HepG2 (cell line): ENCODE data around the gene SPATA13. TPM values are rescaled to one million over a fixed set of nuclear protein-coding genes. Genes with fewer than 3 reads are reported as not detected.
A peak's percentile ranks its signal among the peaks of the same experiment; 100 is the strongest.

Experiments
- AGO1 ChIP-seq: fragments of 200-400 bp; formaldehyde crosslinking; IDR thresholded peaks from 2 replicates; pipeline ENCODE4 v1.6.1; 2017; ENCODE audit warnings: mild to moderate bottlenecking, low read depth, low read length, moderate library complexity; ENCODE audit not compliant: poor library complexity, severe bottlenecking
- BRCA1 ChIP-seq: sonication (generic); formaldehyde crosslinking; IDR thresholded peaks from 2 replicates; pipeline ENCODE4 v1.4.0; 2020; ENCODE audit warnings: missing genetic modification reagents
- EP300 ChIP-seq, 3 experiments: sonication (generic) in 1 of 3; formaldehyde crosslinking in 1 of 3; IDR thresholded peaks; 2 replicates each; pipeline versions ENCODE4 v1.5.1 to v1.6.1; 2011 to 2020; ENCODE audit warnings: low read depth in 2 of 3, low read length in 2 of 3, borderline replicate concordance in 1 of 3, improper control_type of control experiment in 1 of 3, mild to moderate bottlenecking in 1 of 3, missing genetic modification reagents in 1 of 3, moderate library complexity in 1 of 3
- FIP1L1 ChIP-seq: fragments of 200-400 bp; formaldehyde crosslinking; IDR thresholded peaks from 2 replicates; pipeline ENCODE4 v1.6.1; 2018; ENCODE audit warnings: low read depth, mild to moderate bottlenecking, low read length, moderate library complexity, borderline replicate concordance; ENCODE audit not compliant: insufficient read depth
- GABPB1 ChIP-seq: IDR thresholded peaks from 2 replicates; pipeline ENCODE4 v1.6.1; 2016; ENCODE audit warnings: mild to moderate bottlenecking, missing genetic modification reagents, moderate library complexity, missing compliant biosample characterization
- SP1 ChIP-seq, 2 experiments: fragments of 450-650 bp in 1 of 2; sonication (generic) in 1 of 2; formaldehyde crosslinking in 1 of 2; IDR thresholded peaks; 2 replicates each; pipeline versions ENCODE4 v1.4.0 to v1.6.1; 2016 to 2020; ENCODE audit warnings: missing genetic modification reagents in 1 of 2
- ZFX ChIP-seq: sonication (generic); formaldehyde crosslinking; IDR thresholded peaks from 2 replicates; pipeline ENCODE4 v1.4.0; 2020; ENCODE audit warnings: mild to moderate bottlenecking, low read depth, missing genetic modification reagents, moderate library complexity
- ZMYM4 ChIP-seq: sonication (generic); formaldehyde crosslinking; IDR thresholded peaks from 2 replicates; pipeline ENCODE4 v1.8.1; 2023; ENCODE audit warnings: mild to moderate bottlenecking, missing genetic modification reagents
- ZNF10 ChIP-seq: sonication (generic); formaldehyde crosslinking; IDR thresholded peaks from 2 replicates; pipeline ENCODE4 v1.4.0; 2020; ENCODE audit warnings: mild to moderate bottlenecking, low read depth, missing genetic modification reagents, borderline replicate concordance
- ZNF121 ChIP-seq: sonication (generic); formaldehyde crosslinking; IDR thresholded peaks from 2 replicates; pipeline ENCODE4 v1.5.0; 2020; ENCODE audit warnings: mild to moderate bottlenecking, missing genetic modification reagents
- ZNF468 ChIP-seq: sonication (generic); formaldehyde crosslinking; IDR thresholded peaks from 2 replicates; pipeline ENCODE4 v1.8.0; 2022; ENCODE audit warnings: mild to moderate bottlenecking, moderate library complexity, missing genetic modification reagents
- ZNF556 ChIP-seq: sonication (generic); formaldehyde crosslinking; IDR thresholded peaks from 2 replicates; pipeline ENCODE4 v1.4.0; 2020; ENCODE audit warnings: mild to moderate bottlenecking, missing genetic modification reagents, borderline replicate concordance
- polyA plus RNA-seq, 8 experiments: library from polyadenylated mRNA; depleted of rRNA in 3 of 8; stranded (reverse) in 7 of 8; unstranded in 1 of 8; fragments of >200 nt; fragmentation: Illumina TruSeq in 4 of 8; extraction: Trizol in 4 of 8; gene quantifications; 2 replicates each; pipeline versions ENCODE4 v1.2.1 to v1.2.3, GENCODE V29; 2011 to 2016; ENCODE audit warnings: low read depth in 4 of 8, missing spikeins in 1 of 8, mixed read lengths in 1 of 8; ENCODE audit not compliant: insufficient read depth in 1 of 8
- total RNA-seq, 5 experiments: library from RNA; depleted of rRNA; stranded (reverse); fragments of >200 nt; fragmentation: Illumina TruSeq; extraction: Trizol; gene quantifications; 2 replicates each; pipeline ENCODE4 v1.2.3, GENCODE V29; 2016; ENCODE audit warnings: low read depth in 1 of 5
- TF ChIP-seq, protein P1 (sequence below): sonication (generic); formaldehyde crosslinking; IDR thresholded peaks from 2 replicates; pipeline ENCODE4 v1.5.1; 2020; ENCODE audit warnings: missing genetic modification reagents, mild to moderate bottlenecking, borderline replicate concordance
- TF ChIP-seq, protein P2 (sequence below): sonication (generic); formaldehyde crosslinking; IDR thresholded peaks from 2 replicates; pipeline ENCODE4 v1.9.0; 2021; ENCODE audit warnings: missing genetic modification reagents, borderline replicate concordance
- TF ChIP-seq, protein P3 (sequence below): sonication (generic); formaldehyde crosslinking; IDR thresholded peaks from 2 replicates; pipeline ENCODE4 v1.5.1; 2020; ENCODE audit warnings: missing genetic modification reagents, mild to moderate bottlenecking, borderline replicate concordance
- TF ChIP-seq, protein P4 (sequence below): sonication (generic); formaldehyde crosslinking; IDR thresholded peaks from 2 replicates; pipeline ENCODE4 v1.8.1; 2023; ENCODE audit warnings: mild to moderate bottlenecking, missing genetic modification reagents
- TF ChIP-seq, protein P5 (sequence below): sonication (generic); formaldehyde crosslinking; IDR thresholded peaks from 2 replicates; pipeline ENCODE4 v1.9.0; 2021; ENCODE audit warnings: missing genetic modification reagents, borderline replicate concordance

SPATA13 gene
- total and polyA plus RNA-seq, 2 of the 13 experiments (the other 11 are each of a cell fraction or from before 2014, with no cell fraction given), result 11.3 to 14.2 TPM

DNA sequence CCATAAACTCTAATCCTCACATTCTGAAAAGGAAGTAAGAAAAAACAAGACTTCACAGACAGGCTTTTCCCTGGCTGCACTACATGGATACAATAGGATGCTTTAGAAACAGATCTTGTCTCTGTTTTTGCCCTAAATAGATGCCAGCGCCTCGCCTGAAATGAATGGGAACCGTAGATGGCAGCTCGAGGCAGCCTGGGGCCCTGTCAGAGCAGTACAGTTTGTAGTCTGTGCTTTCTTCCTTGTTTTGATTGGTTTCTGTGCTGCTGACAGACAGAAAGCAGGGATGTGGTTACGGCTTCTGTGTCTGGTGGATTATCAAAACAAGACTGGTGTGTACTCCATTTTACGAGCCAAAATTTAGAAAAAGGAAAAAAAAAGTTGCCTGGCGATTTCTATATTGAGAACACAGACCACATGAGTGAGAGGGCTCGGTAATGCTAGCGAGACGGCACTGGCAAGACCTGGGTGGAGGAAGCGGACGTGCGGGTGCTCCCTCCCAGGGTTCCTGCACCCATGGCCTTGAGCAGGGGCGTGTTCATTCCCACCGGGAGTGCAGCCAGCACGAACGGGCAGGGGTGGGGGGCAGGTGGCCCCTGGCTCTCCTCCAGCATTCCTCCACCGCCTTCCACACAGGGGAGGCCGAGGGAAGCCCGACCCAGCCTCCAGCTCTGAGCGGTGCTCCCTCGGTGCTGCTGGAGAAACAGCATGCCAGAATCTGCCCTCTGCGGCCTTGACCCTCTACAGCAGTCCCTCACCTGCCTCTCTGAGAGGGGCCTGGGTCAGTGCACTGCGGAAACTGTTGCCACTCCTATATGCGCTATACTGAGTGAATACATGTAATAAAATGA lies 111.3 kb downstream of the SPATA13 start (continued):
- TF ChIP-seq, protein P1, sequence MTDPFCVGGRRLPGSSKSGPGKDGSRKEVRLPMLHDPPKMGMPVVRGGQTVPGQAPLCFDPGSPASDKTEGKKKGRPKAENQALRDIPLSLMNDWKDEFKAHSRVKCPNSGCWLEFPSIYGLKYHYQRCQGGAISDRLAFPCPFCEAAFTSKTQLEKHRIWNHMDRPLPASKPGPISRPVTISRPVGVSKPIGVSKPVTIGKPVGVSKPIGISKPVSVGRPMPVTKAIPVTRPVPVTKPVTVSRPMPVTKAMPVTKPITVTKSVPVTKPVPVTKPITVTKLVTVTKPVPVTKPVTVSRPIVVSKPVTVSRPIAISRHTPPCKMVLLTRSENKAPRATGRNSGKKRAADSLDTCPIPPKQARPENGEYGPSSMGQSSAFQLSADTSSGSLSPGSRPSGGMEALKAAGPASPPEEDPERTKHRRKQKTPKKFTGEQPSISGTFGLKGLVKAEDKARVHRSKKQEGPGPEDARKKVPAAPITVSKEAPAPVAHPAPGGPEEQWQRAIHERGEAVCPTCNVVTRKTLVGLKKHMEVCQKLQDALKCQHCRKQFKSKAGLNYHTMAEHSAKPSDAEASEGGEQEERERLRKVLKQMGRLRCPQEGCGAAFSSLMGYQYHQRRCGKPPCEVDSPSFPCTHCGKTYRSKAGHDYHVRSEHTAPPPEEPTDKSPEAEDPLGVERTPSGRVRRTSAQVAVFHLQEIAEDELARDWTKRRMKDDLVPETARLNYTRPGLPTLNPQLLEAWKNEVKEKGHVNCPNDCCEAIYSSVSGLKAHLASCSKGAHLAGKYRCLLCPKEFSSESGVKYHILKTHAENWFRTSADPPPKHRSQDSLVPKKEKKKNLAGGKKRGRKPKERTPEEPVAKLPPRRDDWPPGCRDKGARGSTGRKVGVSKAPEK (CRISPR knock-in tag), result 0 out of 2 replicates have a peak, but pooled peaks have one; percentile 58
- TF ChIP-seq ZNF468 (CRISPR knock-in tag) (no peak), ZMYM4 (CRISPR knock-in tag) (peak; percentile 91), ZNF121 (CRISPR knock-in tag) (peak; percentile 45; the same call in 1 of the 2 replicates), SP1 (IDR thresholded peaks at IDR 0.05) (no peak), SP1 (CRISPR knock-in tag; IDR thresholded peaks at IDR 0.05) (no peak), ZNF10 (no peak), FIP1L1 (no peak), ZFX (peak; percentile 59), EP300 (IDR thresholded peaks at IDR 0.05; ENCODE audit: low read depth in 2 of 2, low read length in 2 of 2) (no peak), EP300 (CRISPR knock-in tag; IDR thresholded peaks at IDR 0.05; ENCODE audit: borderline replicate concordance) (no peak), BRCA1 (CRISPR knock-in tag) (no peak), ZNF556 (CRISPR knock-in tag) (0 out of 2 replicates have a peak, but pooled peaks have one; percentile 45), AGO1 (no peak), GABPB1 (CRISPR knock-in tag) (peak; percentile 66)
- TF ChIP-seq, protein P2, sequence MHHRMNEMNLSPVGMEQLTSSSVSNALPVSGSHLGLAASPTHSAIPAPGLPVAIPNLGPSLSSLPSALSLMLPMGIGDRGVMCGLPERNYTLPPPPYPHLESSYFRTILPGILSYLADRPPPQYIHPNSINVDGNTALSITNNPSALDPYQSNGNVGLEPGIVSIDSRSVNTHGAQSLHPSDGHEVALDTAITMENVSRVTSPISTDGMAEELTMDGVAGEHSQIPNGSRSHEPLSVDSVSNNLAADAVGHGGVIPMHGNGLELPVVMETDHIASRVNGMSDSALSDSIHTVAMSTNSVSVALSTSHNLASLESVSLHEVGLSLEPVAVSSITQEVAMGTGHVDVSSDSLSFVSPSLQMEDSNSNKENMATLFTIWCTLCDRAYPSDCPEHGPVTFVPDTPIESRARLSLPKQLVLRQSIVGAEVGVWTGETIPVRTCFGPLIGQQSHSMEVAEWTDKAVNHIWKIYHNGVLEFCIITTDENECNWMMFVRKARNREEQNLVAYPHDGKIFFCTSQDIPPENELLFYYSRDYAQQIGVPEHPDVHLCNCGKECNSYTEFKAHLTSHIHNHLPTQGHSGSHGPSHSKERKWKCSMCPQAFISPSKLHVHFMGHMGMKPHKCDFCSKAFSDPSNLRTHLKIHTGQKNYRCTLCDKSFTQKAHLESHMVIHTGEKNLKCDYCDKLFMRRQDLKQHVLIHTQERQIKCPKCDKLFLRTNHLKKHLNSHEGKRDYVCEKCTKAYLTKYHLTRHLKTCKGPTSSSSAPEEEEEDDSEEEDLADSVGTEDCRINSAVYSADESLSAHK, result no peak
- TF ChIP-seq, protein P3, sequence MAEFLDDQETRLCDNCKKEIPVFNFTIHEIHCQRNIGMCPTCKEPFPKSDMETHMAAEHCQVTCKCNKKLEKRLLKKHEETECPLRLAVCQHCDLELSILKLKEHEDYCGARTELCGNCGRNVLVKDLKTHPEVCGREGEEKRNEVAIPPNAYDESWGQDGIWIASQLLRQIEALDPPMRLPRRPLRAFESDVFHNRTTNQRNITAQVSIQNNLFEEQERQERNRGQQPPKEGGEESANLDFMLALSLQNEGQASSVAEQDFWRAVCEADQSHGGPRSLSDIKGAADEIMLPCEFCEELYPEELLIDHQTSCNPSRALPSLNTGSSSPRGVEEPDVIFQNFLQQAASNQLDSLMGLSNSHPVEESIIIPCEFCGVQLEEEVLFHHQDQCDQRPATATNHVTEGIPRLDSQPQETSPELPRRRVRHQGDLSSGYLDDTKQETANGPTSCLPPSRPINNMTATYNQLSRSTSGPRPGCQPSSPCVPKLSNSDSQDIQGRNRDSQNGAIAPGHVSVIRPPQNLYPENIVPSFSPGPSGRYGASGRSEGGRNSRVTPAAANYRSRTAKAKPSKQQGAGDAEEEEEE (CRISPR knock-in tag), result no peak
- TF ChIP-seq, protein P4, sequence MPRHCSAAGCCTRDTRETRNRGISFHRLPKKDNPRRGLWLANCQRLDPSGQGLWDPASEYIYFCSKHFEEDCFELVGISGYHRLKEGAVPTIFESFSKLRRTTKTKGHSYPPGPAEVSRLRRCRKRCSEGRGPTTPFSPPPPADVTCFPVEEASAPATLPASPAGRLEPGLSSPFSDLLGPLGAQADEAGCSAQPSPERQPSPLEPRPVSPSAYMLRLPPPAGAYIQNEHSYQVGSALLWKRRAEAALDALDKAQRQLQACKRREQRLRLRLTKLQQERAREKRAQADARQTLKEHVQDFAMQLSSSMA (CRISPR knock-in tag), result no peak
- TF ChIP-seq, protein P5, sequence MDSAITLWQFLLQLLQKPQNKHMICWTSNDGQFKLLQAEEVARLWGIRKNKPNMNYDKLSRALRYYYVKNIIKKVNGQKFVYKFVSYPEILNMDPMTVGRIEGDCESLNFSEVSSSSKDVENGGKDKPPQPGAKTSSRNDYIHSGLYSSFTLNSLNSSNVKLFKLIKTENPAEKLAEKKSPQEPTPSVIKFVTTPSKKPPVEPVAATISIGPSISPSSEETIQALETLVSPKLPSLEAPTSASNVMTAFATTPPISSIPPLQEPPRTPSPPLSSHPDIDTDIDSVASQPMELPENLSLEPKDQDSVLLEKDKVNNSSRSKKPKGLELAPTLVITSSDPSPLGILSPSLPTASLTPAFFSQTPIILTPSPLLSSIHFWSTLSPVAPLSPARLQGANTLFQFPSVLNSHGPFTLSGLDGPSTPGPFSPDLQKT (CRISPR knock-in tag), result no peak
